ENCODE measurements around the gene INIP.
A peak's percentile ranks its signal among the peaks of the same experiment; 100 is the strongest.

INIP gene

DNA sequence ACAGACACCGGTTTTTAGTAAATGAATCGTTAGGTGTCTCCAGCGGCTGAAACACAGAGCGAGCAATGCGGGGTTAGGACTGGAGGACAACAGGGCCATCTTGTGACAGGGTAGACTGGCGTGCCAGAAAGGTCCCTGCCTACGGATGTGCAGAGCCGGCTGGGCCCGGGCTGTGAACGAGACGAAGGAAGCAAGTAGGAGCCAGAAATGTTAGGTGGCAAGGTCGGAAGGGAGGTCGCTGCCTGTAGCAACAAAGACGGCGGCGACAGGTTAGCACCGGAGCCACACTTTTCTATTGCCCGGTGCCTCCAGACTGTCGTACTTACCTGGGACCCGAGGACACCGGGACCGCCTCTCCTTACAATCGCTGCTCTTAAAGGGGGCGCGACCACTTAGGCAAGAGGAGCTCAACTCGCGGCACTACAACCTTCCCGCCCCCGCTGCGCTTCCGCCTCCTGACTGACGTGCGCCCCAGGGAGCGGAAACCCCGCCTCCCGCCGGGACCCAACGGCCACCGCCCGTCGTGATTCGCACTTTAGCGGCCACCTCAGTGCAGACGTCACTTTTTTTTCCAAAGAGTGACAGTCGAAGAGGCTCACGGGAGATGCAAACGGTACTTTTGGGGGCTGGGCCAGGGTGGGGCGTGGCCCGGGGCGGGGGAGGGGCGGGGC is at the start of gene INIP:
Gene INIP, minus strand, starts transcription at position 457 of the 671 bp plus-strand sequence. CDS start 1,632 bp downstream, outside the sequence.
- DNase-seq, result peak; percentile 95

DNA sequence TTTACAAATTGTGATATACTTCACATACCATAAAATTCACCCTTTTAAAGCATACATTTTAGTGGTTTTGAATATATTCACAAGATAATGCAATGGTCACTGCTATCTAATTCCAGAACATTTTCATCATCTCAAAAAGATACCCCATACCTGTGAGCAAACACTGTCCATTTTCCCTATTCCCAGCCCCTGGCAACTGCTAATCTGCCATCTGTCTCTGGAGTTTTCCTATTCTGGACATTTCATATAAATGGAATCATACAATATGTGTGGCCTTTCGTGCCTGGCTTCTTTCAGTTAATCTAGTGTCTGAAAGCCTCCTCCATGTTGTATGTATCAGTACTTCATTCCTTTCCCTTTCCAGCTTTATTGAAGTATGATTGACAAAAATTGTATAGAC is 47.4 kb upstream of the INIP start:
- DNase-seq, result no peak

- no peak for DNase-seq
These were observed 46.9 kb upstream of the INIP start for GRCh38 chr9:112764837-112765236.

GRCh38 chr9:112764344-112764743 is 46.4 kb upstream of the INIP start:
- DNase-seq, result no peak

DNA sequence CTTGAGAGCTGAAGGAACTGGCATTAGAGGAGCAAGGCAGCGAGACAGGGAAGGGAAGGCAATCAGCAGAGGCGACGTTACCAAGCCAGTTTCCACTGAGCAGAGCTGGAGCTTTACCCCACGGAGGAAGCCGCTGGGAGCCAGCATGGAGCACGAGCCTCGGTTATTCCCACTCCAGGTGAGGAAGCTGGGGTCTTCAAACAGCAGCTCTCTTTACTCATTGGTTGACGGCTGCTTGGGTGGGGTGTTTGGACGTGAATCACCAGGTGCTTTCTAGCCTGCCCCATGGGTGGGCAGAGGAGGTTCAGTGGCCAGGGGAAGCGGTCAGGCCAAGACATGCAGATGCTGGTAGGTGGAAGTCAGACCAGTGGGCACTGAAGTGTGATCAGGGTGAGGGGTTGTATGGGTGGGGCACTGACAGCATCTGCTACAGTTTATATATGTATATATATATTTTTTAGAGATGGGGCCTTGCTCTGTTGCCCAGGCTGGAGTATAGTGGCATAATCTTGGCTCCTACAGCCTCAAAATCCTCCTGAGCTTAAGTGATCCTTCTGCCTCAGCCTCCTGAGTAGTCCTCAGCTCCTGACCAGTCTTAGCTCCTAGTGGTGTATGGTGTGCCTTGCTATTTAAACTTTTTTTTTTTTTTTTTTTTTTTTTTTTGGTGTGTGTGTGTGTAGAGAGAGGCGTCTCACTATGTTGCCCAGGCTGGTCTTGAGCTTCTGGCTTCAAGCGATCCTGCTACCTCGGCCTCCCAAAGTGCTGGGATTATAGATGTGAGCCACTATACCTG is 45.0 kb upstream of the INIP start:
- DNase-seq, result no peak

DNA sequence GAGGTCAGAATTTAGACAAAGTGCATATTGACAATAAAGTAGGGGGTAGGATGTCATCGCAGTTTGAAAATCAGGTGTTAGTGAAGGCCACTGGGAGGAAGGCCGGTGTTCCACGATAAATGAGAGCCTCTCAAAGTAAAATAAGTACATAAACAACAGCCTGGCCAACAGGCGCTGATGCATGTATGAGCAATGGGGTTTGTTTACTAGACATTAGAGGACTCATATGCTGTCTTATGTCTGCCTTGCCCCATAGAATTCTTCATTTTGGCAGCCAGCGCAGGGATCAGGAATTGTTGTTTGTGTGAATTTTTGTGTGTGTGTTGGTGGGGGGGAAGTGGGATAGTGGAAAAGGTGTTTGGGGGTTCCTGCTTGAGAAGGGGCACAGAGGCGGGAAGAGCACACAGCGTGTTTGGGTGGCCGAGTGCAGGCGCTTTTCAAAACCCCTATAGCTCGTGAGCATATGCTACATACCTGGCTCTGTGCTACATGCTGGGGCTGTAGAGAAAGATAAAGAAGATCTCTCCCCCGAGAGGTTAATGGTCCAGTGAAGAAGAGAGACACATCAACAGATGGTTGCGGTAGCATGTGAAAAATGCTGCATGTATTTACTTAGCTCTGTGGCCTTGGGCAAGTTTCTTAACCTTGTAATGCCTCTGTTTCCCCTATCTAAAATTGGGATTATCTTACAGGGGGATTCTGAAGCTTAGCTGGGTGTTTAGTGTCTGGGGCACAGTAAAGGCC is 44.2 kb upstream of the INIP start:
- no peak for DNase-seq

GRCh38 chr9:112760821-112761220 is 42.9 kb upstream of the INIP start:
- DNase-seq, result no peak

DNA sequence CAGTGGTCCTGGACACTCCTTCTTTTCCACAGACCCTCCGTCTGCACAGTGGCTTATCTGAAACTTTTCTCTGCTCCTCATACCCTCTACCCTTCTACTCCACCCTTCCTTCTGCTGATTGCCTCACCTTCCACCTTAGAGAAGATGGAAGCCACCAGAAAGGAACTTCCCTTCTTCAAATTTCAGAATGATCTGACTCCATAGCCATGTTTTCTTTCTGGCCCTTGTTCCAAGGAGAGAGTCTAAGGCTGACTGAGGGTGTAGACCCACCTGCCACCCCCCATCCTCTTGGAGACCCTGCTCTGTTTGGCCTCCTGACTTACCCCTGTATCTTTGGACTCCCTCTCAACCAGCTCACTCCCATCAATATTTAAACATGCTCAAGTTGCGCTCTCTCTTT is 40.0 kb upstream of the INIP start:
- DNase-seq, result no peak

DNA sequence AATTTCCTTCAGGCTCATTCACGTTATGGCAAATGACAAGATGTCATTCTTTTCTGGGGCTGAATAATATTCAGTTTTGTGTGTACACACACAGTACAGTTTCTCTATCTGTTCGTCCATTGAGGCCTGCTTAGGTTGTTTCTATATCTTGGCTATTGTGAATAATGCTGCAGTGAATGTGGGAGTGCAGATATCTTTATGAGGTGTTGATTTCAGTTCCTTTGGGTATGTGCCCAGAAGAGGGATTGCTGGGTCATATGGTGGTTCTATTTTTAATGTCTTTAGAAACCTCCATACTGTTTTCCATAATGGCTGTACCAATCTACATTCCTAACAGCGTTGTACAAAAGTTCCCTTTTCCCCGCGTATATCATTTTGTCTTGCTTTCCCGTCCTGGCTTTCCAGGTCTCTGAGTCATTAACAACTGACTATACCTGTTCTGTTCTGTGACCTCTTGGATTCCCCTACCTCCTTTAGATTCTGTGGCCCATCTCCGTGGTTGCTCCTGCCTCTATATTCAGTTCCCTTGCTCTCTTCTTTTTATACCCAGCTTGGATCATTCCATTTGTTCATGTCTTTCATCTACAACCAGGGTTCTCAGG is 39.5 kb upstream of the INIP start:
- DNase-seq, result no peak

DNA sequence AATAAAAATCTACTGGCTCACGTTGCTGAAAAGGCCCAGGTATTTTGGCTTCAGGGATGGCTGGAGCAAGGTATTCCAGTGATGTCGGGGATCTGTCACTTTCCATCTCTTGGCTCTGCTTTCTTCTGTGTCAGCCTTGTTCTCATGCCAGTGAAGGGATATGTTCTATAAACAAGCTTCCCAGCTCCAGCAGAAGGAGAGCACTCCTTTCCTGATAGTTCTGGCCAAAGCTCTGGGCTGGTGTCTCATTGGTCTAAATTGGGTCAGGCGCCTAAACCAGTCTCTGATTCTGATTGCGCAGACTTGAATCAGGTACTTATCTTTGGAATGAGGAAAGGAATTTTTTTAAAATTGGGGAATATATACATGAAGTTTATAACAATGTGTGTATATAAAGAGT is 37.8 kb upstream of the INIP start:
- DNase-seq, result no peak

- no peak for DNase-seq
These were observed 37.1 kb upstream of the INIP start for GRCh38 chr9:112755016-112755427.

DNA sequence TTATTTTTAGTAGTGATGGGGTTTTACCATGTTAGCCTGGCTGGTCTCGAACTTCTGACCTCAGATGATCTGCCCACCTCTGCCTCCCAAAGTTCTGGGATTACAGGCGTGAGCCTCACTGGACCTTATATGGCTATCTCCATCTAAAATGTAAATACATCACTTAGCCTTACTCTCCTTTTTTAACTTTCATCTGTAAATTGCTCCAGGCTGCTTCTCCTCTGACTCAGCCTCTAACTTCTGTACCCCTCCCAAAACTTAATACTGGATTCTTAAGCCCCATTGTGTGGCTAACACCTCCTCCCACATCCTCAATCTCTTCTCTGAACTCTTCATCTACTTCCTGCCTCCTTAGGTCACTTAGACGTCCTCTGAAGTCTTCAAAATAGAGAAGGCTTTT is 36.7 kb upstream of the INIP start:
- DNase-seq, result no peak

DNA sequence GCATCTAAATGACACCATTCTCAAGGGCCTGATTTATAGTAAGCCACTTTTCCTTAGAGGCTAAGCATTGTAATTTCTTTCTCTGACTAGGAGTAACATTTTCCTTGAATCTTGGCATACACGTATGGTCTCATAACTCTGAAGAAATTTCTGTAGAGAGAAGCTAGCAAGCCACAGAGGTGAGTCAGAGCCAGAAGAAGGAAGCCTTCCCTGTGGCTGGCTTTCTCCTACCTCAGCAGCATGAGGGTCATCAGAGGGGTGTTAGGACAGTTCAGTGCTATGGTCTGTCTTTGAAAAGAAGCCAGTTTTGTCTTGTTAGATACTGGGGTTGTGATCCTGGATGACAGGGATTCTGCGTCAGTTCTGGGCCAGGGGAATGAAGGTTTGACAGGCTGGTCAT is 35.8 kb upstream of the INIP start:
- no peak for DNase-seq

DNA sequence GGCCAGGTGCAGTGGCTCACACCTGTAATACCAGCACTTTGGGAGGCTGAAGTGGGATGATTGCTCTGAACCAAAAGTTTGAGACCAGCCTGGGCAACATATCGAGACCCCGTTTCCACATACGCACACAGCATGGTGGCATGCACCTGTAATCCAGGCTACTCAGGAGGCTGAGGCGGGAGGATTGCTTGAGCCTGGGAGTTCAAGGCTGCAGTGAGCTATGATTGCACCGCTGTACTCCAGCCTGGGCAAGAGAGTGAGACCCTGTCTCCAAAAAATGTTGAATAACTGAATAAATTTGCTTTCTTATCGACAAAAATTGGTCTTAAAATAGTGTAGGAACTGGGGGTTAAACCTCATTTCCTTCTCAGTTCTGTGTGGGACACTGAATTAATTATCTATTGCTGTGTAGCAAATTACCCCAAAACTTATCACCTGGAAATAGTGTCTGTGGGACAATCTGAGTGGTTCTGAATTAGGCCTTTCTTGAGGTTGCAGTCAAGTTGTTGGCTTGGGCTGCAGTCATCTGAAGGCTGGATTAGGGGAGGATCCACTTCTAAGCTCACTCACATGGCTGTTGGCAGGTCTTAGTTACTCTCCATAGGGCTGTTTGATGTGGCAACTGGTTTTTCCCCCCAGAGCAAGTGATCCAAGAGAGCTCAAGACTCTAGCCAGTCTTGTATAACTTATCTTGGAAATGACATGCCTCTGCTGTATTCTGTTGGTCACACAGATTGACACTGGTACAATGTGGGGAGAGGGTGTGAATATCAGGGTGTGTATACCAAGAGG is 34.6 kb upstream of the INIP start:
- DNase-seq, result no peak

DNA sequence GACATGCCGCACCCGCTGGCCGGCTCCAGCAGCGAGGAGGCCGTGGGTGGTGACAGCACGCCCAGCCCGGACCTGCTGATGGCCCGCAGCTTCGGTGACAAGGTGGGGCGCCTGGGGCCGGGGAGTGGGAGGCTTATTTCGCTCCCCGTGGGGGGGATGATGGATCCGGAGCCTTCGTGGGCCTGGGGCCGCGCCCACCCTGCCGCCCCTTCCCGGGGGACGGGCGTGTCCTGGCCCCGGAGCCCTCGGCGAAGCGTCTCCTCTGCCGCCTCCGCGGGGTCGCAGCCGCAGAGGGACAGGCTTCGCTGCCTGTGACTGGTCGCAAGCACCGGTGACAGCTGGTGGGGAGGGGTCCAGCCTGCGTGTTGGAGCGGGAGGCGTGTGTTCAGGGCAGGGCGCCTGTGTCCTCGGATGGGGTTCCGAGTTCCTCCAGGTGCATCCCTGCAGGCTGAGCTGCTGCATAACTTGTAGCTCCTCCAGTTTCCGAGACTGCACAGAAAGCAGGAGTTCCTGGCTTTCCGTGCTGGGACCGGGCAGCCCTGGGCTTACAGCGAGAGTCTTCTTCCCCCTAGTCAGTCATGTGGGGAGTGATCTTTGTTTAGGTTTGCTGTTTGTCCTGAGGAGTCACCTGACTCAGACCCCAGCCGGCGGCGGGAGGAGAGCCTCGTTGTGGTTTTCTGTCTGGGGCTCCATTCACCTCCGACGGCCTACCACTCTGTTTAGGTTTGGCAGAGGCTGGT is 33.3 kb upstream of the INIP start:
- DNase-seq, result peak; percentile 32

- no peak for DNase-seq
These were observed 32.8 kb upstream of the INIP start for GRCh38 chr9:112750764-112751055.

DNA sequence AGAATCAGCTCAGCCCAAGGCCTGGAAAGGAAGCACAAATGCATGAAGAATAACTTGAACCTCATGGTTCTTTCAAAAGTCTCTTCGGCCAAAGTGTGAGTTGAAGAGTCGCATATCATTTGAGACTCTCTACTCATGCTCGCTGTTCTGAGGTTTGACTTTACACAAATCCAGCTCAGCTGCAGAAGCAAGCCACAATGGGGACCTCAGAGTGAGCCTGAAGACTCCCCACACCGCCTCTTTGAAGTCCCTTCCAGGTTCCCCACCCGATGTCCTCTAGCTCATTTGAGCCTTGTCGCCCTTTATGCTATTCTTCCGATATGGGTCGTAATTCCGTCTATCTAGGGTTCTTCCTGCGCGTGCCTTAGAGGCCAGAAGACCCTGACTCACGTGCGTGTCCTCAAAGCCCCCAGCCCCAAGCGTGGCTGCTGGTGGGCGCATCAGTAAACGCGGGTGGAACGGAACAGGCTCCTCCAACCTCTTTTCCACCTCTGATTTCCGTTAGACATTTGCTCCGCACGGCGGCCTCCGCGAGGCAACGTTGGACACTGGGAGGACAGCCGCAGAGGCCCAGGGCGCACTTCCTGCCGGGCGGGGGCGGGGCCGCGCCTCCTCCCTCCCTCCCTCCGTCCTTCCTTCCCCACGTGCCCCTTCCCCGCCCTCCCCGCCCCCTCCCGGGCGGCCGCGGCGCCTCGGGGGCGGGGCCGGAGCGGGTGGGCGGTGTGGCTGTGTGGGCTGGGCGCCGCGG is 32.3 kb upstream of the INIP start, which contains the start of gene SNX30:
Gene SNX30, plus strand, starts transcription at position 745 of the 748 bp plus-strand sequence. CDS start 242 bp downstream, outside the sequence.
- peak; percentile 79 for DNase-seq

GRCh38 chr9:112747094-112747493 is 29.2 kb upstream of the INIP start:
- no peak for DNase-seq

GRCh38 chr9:112744177-112744576 is 26.3 kb upstream of the INIP start:
- no peak for DNase-seq

GRCh38 chr9:112743216-112743836 is 25.4 kb upstream of the INIP start:
- DNase-seq, result no peak

GRCh38 chr9:112734892-112735291 is 17.0 kb upstream of the INIP start:
- no peak for DNase-seq
